NCI-H446 treated with DMSO at 0.1 percent for 48 hours (cell line): Measurements from ENCODE around the gene CCDC149.
"Not testable (repeated sequence)": the region's sequence is repeated elsewhere in the genome, so short reads cannot be mapped to it uniquely, and the experiment has no call there.

ENCODE experiments used
- DNase-seq: peaks from one replicate; lab custom pipeline; 2025; lab: John Stamatoyannopoulos, UW

Gene CCDC149

GRCh38 chr4:24917076-24917856, 4.4 kb upstream of the CCDC149 start:
- no peak for DNase-seq

GRCh38 chr4:24915121-24915922, 2.5 kb upstream of the CCDC149 start:
- DNase-seq: no peak

DNA sequence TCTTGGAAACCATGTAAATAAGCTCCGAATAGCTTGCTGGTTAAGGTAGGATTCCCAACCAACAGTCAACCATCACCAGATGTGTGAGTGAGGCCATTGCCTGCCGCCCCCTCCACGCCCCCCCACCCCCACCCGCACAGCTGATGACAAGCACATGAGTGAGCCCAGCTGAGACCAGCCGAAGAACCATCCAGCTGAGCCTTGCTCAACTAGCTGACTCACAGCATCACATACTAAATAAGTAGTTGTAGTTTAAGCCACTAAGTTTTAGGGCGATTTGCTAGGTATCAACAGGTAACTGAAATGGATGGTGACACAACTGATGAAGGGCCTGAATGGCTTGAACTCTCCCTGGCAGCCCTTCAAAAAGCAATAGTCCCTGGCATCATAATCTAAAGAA, 1.6 kb upstream of the CCDC149 start:
- DNase-seq: no peak

DNA sequence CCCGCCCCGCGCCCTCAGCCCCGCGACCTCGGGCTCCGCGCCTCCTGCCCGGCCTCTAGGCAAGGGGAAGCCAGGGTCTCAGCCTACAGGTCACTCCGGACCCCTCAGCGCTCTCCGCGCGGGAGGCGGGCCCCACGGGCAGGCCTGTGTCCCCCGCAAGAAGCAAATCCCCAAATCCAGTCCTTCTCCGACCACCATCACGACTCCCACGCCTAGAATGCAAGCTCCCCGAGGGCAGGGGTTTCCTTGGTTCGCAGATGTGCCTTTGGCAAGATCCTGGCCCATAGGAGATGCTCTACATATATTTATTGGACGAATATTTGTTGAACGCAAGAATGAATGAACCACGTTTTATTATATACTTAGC, 260 bp upstream of the CCDC149 start:
- no peak for DNase-seq

GRCh38 chr4:24910499-24910898, 2.3 kb downstream of the CCDC149 start:
- no peak for DNase-seq

DNA sequence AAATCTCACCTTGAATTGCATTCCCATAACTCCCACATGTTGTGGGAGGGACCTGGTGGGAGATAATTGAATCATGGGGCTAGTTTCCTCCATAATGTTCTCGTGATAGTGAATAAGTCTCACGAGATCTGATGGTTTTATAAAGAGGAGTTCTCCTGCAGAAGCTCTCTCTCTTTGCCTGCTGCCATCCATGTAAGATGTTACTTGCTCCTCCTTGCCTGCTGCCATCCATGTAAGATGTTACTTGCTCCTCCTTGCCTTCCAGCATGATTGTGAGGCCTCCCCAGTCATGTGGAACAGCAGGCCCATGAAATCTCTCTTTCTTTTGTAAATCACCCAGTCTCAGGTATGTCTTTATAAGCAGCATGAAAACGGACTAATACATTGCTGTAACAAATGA, 3.2 kb downstream of the CCDC149 start:
- DNase-seq: not testable (repeated sequence)

DNA sequence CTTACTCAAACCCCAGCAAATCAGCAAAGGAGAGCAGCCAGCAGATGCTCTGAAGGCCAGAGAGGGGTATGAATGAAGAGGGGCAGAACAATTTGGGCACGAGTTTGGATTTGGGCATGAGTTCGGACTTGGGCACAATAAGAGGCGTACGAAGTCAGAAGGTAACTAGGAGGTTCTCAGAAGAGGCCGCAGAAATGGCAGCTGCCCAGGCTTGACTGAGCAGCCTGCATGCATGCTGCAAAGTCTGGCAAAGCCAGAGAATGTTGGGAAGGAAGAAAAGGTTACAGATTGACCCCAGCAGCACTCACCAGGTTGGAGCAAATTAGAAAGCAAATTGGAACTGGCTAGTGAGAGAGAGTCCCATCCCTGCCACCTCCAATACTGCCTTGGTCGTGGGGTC, 15.2 kb downstream of the CCDC149 start:
- no peak for DNase-seq

GRCh38 chr4:24896977-24897376, 15.9 kb downstream of the CCDC149 start:
- DNase-seq: no peak

GRCh38 chr4:24896056-24896455, 16.8 kb downstream of the CCDC149 start:
- DNase-seq: no peak

- no peak for DNase-seq
These were observed 17.4 kb downstream of the CCDC149 start for GRCh38 chr4:24895461-24895860.

DNA sequence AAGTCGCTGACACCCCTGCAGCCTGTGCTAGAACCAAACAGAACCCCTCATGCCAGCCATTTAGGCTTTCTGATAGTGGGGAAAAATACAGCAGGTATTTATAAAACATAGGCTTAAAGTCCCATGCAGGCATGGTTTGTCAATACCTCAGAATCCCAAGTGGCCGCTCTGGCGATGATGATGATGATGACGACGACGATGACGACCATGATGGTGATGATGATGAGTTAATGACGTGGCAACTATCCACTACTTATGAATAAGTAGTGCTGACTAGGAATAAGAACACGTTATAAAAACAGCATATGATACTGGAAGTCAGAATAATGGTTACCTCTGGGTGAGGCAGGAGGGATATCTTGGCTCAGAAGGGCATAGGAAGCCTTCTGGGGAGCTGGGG, 18.0 kb downstream of the CCDC149 start:
- DNase-seq: no peak

GRCh38 chr4:24894243-24894642, 18.6 kb downstream of the CCDC149 start:
- DNase-seq: no peak

- DNase-seq: no peak
These were observed 20.1 kb downstream of the CCDC149 start for GRCh38 chr4:24892778-24893177.

GRCh38 chr4:24892278-24892677, 20.6 kb downstream of the CCDC149 start:
- no peak for DNase-seq

DNA sequence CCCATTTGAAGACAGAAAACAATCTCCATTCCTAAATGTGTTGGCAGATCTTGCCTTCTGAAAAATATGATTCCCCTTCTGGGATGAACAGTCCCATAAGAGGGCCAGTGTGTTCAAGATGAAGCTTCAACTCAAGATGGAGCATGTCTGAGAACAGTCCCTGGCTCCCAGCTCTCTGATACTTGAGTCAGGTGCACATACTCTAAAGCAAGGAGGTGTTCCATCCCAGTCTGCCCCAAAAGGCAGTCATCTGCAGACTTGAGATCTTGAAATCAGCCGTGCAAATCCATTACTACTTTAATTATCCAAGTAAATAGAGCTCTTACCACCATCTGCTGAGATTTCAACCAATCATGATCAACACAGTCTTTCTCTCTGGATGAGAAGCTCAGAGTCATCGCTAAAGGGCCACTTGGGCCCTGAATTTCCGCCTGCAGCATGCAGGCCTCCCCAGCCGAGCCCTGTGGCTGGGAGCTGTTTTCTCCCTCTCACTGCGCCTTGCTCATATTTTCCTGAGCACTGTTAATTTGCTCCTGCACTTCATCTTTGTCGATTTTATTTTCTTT, 22.2 kb downstream of the CCDC149 start:
- no peak for DNase-seq

- no peak for DNase-seq
These were observed 22.9 kb downstream of the CCDC149 start for GRCh38 chr4:24889991-24890390.

DNA sequence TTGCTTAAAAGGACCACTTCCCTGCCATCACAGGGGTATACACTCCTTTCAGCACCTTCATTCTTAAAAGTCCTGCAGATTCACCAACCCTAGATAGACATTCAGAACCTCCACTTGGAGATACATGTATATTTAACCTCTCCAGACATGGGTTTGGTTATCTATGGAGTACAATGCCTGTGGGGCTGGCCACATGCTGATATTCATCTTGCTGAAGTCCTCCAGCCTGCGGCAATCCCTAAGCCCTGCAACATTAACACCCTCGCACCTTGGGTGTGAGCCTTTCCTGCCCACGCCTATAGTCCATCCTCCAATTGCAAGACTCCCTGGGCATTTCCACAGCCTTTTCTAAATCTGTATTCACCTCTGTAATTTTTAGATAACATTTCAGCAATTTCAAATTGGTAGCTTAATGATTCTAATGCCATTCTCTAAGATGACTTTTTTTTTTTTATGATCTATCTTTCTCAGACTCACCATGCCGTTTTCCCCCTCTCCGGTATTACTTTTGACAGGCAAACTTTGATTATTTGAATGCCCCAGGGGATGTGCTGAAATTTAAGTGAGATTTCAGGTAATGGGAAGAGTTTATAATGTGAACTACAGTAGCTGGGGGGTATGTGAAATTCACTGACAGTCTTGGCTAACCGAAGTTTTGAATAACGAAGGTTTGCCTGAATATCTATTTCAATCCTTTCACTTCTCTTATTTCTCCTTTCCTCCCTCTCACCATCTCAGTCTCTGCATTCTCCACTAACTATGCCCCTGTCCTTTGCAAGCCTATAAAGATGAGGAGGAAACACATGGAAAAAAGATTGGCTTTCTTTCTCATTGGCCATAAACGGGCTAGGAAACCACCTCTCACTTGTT, 24.1 kb downstream of the CCDC149 start:
- DNase-seq: no peak

DNA sequence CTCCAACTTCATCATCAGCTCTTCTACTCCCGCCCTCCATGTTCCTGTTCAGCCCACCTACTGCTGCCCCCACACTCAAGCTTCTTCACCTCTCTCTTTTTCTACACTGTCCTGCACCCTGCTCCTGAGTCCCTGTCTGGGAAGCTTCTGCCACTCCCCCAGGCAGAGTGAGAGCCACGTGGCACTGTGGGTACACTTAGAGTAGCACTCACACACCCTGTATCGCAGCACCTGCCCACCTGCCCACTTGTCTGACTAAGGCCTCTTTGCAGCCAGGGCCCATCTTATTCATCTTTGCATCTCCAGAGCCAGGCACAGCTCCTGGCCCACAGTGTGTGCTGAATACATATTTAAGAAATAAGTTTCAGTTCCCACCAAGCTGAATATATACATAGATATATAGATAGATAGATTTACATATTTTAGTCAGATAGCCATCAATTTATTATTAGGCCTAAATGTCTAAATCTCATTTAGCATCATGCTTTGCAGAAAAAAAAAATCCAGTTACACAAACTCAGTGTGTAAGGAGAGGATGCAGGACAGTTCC, 24.9 kb downstream of the CCDC149 start:
- DNase-seq: no peak

- no peak for DNase-seq
These were observed 26.2 kb downstream of the CCDC149 start for GRCh38 chr4:24886596-24886995.

DNA sequence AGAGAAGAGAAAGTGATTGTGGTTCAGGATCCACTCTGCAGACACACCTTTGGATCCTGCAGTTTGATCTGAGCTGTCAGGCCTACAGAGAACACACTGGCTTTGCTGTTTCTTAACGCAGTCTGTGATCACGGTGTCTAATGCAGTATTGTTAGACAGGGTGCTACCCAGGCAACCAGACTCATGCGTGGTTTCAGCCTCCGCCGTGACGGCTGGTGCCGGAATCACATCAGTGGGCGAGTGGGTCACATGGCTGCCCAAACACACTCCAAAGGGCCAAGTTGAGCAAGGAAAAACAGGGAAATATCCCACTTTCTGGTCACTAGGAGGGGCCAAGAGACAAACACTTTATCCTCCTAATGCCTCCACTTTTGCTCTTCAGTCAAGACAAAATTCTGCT, 27.5 kb downstream of the CCDC149 start:
- DNase-seq: no peak

DNA sequence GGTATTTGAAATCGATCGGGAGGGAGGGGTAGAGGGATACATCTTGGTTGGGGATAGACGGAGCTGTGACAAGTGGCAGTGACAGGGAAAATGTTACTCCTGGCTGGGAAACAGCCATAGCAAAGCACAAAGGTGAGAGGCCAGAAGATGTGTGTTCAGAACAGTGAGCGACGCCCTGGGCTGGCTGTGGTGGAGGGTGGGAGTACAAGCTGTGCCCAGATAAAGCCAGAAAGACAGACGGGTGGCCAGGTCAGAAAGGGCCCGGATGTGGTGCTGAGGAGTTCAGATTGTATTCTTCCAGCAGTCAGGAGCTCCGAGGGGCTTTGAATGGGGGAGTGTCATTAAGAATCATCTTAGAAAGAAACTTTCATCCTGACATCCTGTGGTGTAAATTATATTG, 27.9 kb downstream of the CCDC149 start:
- no peak for DNase-seq
